IPS DF 19.7 (cell line): ENCODE results near the gene CACNG7.
A peak's percentile ranks its signal among the peaks of the same experiment; 100 is the strongest.

ENCODE experiments used
- DNase-seq: peaks from one replicate; pipeline ENCODE4 v3.0.0-alpha.2; 2013; ENCODE audit warnings: low read depth, low spot score

CACNG7 gene

GRCh38 chr19:53957448-53958167 lies 48.5 kb downstream of the CACNG7 start:
- no peak for DNase-seq

GRCh38 chr19:53958168-53958571 lies 49.1 kb downstream of the CACNG7 start:
- DNase-seq: no peak

GRCh38 chr19:53958823-53959757 lies 50.0 kb downstream of the CACNG7 start:
- no peak for DNase-seq

- DNase-seq: no peak
Measured at GRCh38 chr19:53960187-53960586, 51.1 kb downstream of the CACNG7 start.

- no peak for DNase-seq
Measured at GRCh38 chr19:53960886-53961285, 51.8 kb downstream of the CACNG7 start.

- no peak for DNase-seq
Measured at GRCh38 chr19:53961523-53962356, 52.7 kb downstream of the CACNG7 start.

GRCh38 chr19:53962887-53963431 lies 53.9 kb downstream of the CACNG7 start, which contains the start of gene CACNG8:
Gene CACNG8, plus strand, starts transcription at chr19:53962937.
- DNase-seq: no peak

GRCh38 chr19:53965091-53965490 lies 56.0 kb downstream of the CACNG7 start:
- no peak for DNase-seq

- DNase-seq: no peak
Measured at GRCh38 chr19:53966931-53967330, 57.9 kb downstream of the CACNG7 start.

- no peak for DNase-seq
Measured at GRCh38 chr19:53969366-53969765, 60.3 kb downstream of the CACNG7 start.

GRCh38 chr19:53971673-53972072 lies 62.6 kb downstream of the CACNG7 start:
- DNase-seq: no peak

GRCh38 chr19:53977429-53977990 lies 68.4 kb downstream of the CACNG7 start:
- peak; percentile 97 for DNase-seq

GRCh38 chr19:53977991-53978731 lies 69.1 kb downstream of the CACNG7 start:
- peak; percentile 96 for DNase-seq

GRCh38 chr19:53978975-53979801 lies 70.1 kb downstream of the CACNG7 start:
- no peak for DNase-seq

- DNase-seq: peak; percentile 81
Measured at GRCh38 chr19:53980539-53981375, 71.7 kb downstream of the CACNG7 start.

- DNase-seq: no peak
Measured at GRCh38 chr19:53981376-53981951, 72.4 kb downstream of the CACNG7 start.

GRCh38 chr19:53982001-53982451 lies 72.9 kb downstream of the CACNG7 start:
- DNase-seq: no peak

- no peak for DNase-seq
Measured at GRCh38 chr19:53982611-53983010, 73.5 kb downstream of the CACNG7 start.
